CD14-positive monocyte (primary cell): ENCODE data around the gene EBF3. TPM values are rescaled to one million over a fixed set of nuclear protein-coding genes. Genes with fewer than 3 reads are reported as not detected.

Source experiments
- DNase-seq, 3 donors: peaks; one replicate each; pipeline ENCODE4 v3.0.0-alpha.2; 2011 to 2022
- H2AFZ ChIP-seq: 2 replicates; pipeline ENCODE4 v1.6.0; 2012; ENCODE audit warnings: mild to moderate bottlenecking, low read depth, low read length, inconsistent platforms; ENCODE audit not compliant: insufficient read depth, poor library complexity, severe bottlenecking
- H3K27ac ChIP-seq, 2 donors: 1 replicate in 1 of 2; 2 replicates in 1 of 2; pipeline ENCODE4 v1.5.1; 2012 to 2013; ENCODE audit warnings: low read length in 2 of 2, control low read depth in 1 of 2, inconsistent platforms in 1 of 2, low read depth in 1 of 2, mild to moderate bottlenecking in 1 of 2
- H3K27me3 ChIP-seq, 2 donors: one replicate each; pipeline versions ENCODE4 v1.6.0 to v1.6.1; 2011 to 2013; ENCODE audit warnings: low read length in 2 of 2; ENCODE audit not compliant: control insufficient read depth in 2 of 2, insufficient read depth in 2 of 2
- H3K36me3 ChIP-seq, 2 donors: replicated peaks in 1 of 2; 1 replicate in 1 of 2; 2 replicates in 1 of 2; pipeline versions ENCODE4 v1.5.1 to v1.6.1; 2012 to 2013; ENCODE audit warnings: low read length in 2 of 2, control low read depth in 1 of 2, inconsistent platforms in 1 of 2, mild to moderate bottlenecking in 1 of 2; ENCODE audit not compliant: insufficient read depth in 2 of 2, control insufficient read depth in 1 of 2
- H3K4me1 ChIP-seq, 2 donors: 1 replicate in 1 of 2; 2 replicates in 1 of 2; pipeline versions ENCODE4 v1.5.1 to v1.6.1; 2012 to 2013; ENCODE audit warnings: low read length in 2 of 2, control low read depth in 1 of 2, inconsistent platforms in 1 of 2, mild to moderate bottlenecking in 1 of 2, moderate library complexity in 1 of 2; ENCODE audit not compliant: insufficient read depth in 2 of 2, control insufficient read depth in 1 of 2
- H3K4me2 ChIP-seq: replicated peaks from 2 replicates; pipeline ENCODE3; 2012; ENCODE audit warnings: low read length, moderate library complexity, mild to moderate bottlenecking; ENCODE audit not compliant: poor library complexity, severe bottlenecking; ENCODE audit errors: extremely low read depth
- H3K4me3 ChIP-seq, 3 experiments: fragments of 200-600 bp in 1 of 3; sonication (generic) in 1 of 3; replicated peaks in 1 of 3; 1 replicate in 2 of 3; 2 replicates in 1 of 3; pipeline ENCODE4 v1.5.1; 2011 to 2013; ENCODE audit warnings: low read length in 3 of 3, mild to moderate bottlenecking in 3 of 3, control low read depth in 2 of 3, low read depth in 2 of 3, inconsistent platforms in 1 of 3, moderate library complexity in 1 of 3
- H3K79me2 ChIP-seq: 2 replicates; pipeline ENCODE4 v1.6.0; 2012; ENCODE audit warnings: mild to moderate bottlenecking, control low read depth, inconsistent platforms, low read length, moderate library complexity; ENCODE audit not compliant: insufficient read depth
- H3K9ac ChIP-seq: 2 replicates; pipeline ENCODE4 v1.6.0; 2017; ENCODE audit warnings: low read length, mild to moderate bottlenecking; ENCODE audit not compliant: insufficient read depth, poor library complexity, severe bottlenecking
- H3K9me3 ChIP-seq, 2 donors: replicated peaks in 1 of 2; 1 replicate in 1 of 2; 2 replicates in 1 of 2; pipeline versions ENCODE4 v1.5.1 to v1.6.1; 2012 to 2013; ENCODE audit warnings: low read length in 2 of 2, control low read depth in 1 of 2; ENCODE audit not compliant: control insufficient read depth in 1 of 2, insufficient read depth in 1 of 2
- H4K20me1 ChIP-seq: 2 replicates; pipeline ENCODE4 v1.6.0; 2012; ENCODE audit warnings: mild to moderate bottlenecking, low read length, control low read depth, moderate library complexity; ENCODE audit not compliant: insufficient read depth
- H3K27ac Mint-ChIP-seq, 7 donors: one replicate each; pipeline ENCODE4 v1.8.0; 2020; ENCODE audit warnings: mild to moderate bottlenecking in 7 of 7, mixed read lengths in 7 of 7, moderate library complexity in 6 of 7, inconsistent platforms in 2 of 7
- H3K27me3 Mint-ChIP-seq, 3 donors: one replicate each; pipeline ENCODE4 v1.8.0; 2021 to 2022; ENCODE audit warnings: low read depth in 3 of 3, mild to moderate bottlenecking in 3 of 3, mixed read lengths in 3 of 3, moderate library complexity in 3 of 3, inconsistent platforms in 1 of 3
- H3K36me3 Mint-ChIP-seq, 2 donors: one replicate each; pipeline ENCODE4 v1.8.0; 2020; ENCODE audit warnings: mixed read lengths in 2 of 2, inconsistent platforms in 1 of 2, mild to moderate bottlenecking in 1 of 2
- H3K4me1 Mint-ChIP-seq: one replicate; pipeline ENCODE4 v1.8.0; 2020; ENCODE audit warnings: mild to moderate bottlenecking, mixed read lengths
- H3K4me3 Mint-ChIP-seq, 2 donors: one replicate each; pipeline ENCODE4 v1.8.0; 2020; ENCODE audit warnings: mild to moderate bottlenecking in 2 of 2, mixed read lengths in 2 of 2, moderate library complexity in 1 of 2
- H3K9me3 Mint-ChIP-seq, 7 donors: one replicate each; pipeline ENCODE4 v1.8.0; 2020 to 2022; ENCODE audit warnings: mixed read lengths in 7 of 7, mild to moderate bottlenecking in 6 of 7, moderate library complexity in 6 of 7, inconsistent platforms in 2 of 7
- WGBS: methylation state at CpG from one replicate; pipeline ENCODE4 v1.1.5; 2013; ENCODE audit warnings: missing lambda C conversion rate; ENCODE audit not compliant: insufficient coverage; 5-methylcytosine and 5-hydroxymethylcytosine counted together
- intact Hi-C, 2 donors: fragments of 100-400 bp; cut with micrococcal nuclease; formaldehyde crosslinking; loops; one replicate each; pipeline versions ENCODE4 v1.15.0 to v1.15.1; 2023
- polyA plus RNA-seq, 3 donors: library from polyadenylated mRNA; depleted of rRNA in 1 of 3; unstranded in 2 of 3; stranded (reverse) in 1 of 3; fragments of 300-500 nt in 2 of 3; fragments of >200 nt in 1 of 3; fragmentation: Illumina TruSeq in 2 of 3; gene quantifications; 1 replicate in 2 of 3; 2 replicates in 1 of 3; pipeline ENCODE4 v1.2.3, GENCODE V29; 2012 to 2021
- TF ChIP-seq, protein P1 (sequence below): fragments of 200-600 bp; IDR thresholded peaks from one replicate; pipeline ENCODE4 v1.8.0; 2022; ENCODE audit warnings: antibody characterized with exemption, mild to moderate bottlenecking

Gene EBF3
- polyA plus RNA-seq, 3 donors, result not detected

DNA sequence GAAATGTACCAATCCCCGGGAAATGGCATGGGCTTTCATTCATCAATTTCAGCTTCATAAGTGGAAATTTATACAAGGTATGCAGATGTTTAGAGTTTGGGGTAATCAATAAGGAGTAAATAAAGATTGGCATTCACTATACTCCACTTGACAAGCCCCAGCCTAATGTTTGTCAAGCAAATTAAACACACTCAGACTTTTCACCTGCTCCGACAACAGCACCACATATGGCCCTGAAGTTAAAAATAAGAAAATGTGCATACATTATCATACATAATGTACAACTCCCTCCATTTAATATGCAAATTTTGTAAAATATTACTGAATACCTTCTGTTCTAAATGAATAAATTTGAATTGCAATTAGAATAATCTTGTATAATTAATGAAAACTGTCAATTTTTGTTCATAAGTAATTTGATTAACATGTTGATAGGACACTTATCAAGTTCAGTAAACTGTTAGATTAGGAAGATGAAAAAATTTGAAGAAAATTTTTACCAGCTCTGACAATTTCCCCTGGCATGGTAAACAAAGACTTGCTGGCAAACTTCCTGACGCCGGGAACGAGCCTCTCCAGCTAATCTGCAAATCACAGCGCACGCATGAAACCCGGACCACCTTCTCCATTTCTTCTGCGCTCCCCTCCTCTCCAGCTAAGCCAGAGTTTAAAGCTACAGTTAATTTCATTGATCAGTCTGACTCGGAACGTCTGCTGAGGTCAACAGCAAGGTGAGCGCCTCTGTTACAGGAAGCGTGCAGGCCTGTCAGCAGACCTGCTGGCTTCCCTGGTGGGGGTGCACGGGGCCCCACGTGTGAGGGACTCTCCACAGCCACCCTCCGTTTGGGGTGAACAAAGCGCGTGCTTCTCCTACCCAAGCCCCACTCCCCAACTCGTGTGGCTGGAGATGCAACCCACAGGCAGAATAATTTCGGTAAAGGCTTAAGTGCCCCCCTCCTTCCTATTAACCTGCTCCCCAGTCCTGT, 70.7 kb downstream of the EBF3 start:
- intact Hi-C loops, result no loop called here
- no peaks in the 10 kb centered on the region for H3K4me1 ChIP-seq
- Mint-ChIP-seq H3K4me3 (no peak overlapping the region), H3K27me3 (peaks cover 11 to 14% (median 13%) of the 10 kb centered on the region in 3 donors), H3K36me3 (no peaks in the 10 kb centered on the region), H3K9me3 (peaks cover 0 to 2% (median 0%) of the 10 kb centered on the region in 7 donors), H3K4me1 (no peaks in the 10 kb centered on the region), H3K27ac (no peak overlapping the region)
- no peaks in the 10 kb centered on the region for H3K27me3 ChIP-seq
- H3K9me3 ChIP-seq, result no peaks in the 10 kb centered on the region
- no peak overlapping the region for H3K4me2 ChIP-seq
- 57% methylated on average over 15 of the region's 20 CpGs for WGBS
- H2AFZ ChIP-seq, result no peak overlapping the region
- no peak overlapping the region for H3K4me3 ChIP-seq
- no peak overlapping the region for H3K27ac ChIP-seq
- TF ChIP-seq, protein P1, sequence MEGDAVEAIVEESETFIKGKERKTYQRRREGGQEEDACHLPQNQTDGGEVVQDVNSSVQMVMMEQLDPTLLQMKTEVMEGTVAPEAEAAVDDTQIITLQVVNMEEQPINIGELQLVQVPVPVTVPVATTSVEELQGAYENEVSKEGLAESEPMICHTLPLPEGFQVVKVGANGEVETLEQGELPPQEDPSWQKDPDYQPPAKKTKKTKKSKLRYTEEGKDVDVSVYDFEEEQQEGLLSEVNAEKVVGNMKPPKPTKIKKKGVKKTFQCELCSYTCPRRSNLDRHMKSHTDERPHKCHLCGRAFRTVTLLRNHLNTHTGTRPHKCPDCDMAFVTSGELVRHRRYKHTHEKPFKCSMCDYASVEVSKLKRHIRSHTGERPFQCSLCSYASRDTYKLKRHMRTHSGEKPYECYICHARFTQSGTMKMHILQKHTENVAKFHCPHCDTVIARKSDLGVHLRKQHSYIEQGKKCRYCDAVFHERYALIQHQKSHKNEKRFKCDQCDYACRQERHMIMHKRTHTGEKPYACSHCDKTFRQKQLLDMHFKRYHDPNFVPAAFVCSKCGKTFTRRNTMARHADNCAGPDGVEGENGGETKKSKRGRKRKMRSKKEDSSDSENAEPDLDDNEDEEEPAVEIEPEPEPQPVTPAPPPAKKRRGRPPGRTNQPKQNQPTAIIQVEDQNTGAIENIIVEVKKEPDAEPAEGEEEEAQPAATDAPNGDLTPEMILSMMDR, result no peak
- H4K20me1 ChIP-seq, result no peaks in the 10 kb centered on the region
- no peaks in the 10 kb centered on the region for H3K79me2 ChIP-seq
- DNase-seq, result no peak
- no peak overlapping the region for H3K9ac ChIP-seq
- no peaks in the 10 kb centered on the region for H3K36me3 ChIP-seq

DNA sequence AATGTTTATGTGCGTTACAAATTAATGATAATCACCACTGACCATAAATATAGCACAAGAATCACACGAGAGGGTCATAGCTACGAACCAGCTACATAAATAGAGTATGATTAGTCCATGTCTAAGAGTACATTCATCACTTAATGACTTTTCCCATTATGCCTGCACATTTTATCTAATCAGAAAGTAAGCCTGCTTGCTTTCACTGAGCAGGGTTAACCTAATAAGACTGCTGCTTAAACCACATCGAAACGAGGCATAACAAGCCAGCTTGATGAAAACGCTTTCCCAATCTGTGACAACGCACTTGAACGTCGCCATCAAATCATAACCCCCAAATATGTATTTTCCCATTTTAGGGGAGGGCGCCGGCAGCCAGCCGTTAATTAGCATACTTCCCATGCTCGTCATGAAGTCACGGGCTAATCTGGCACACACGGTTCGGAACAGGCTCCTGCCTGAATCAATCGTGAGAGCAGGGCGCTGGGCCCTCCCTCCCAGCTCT, 71.5 kb downstream of the EBF3 start:
- Histone ChIP-seq H2AFZ (no peak overlapping the region), H4K20me1 (no peaks in the 10 kb centered on the region), H3K4me3 (no peak overlapping the region), H3K79me2 (no peaks in the 10 kb centered on the region), H3K27me3 (no peaks in the 10 kb centered on the region), H3K4me1 (no peaks in the 10 kb centered on the region), H3K4me2 (no peak overlapping the region), H3K36me3 (no peaks in the 10 kb centered on the region), H3K9me3 (no peaks in the 10 kb centered on the region), H3K27ac (no peak overlapping the region), H3K9ac (no peak overlapping the region)
- peaks cover 3 to 9% (median 6%) of the 10 kb centered on the region in 3 donors for H3K27me3 Mint-ChIP-seq
- H3K4me3 Mint-ChIP-seq, result no peak overlapping the region
- WGBS, result 74% methylated on average over 10 of the region's 18 CpGs
- H3K36me3 Mint-ChIP-seq, result no peaks in the 10 kb centered on the region
- intact Hi-C loops, result no loop called here
- H3K9me3 Mint-ChIP-seq, result peaks cover 0 to 1% (median 0%) of the 10 kb centered on the region in 7 donors
- no peaks in the 10 kb centered on the region for H3K4me1 Mint-ChIP-seq
- TF ChIP-seq, protein P1, result no peak
- DNase-seq, result no peak
- no peak overlapping the region for H3K27ac Mint-ChIP-seq
